Caco-2 (cell line): ENCODE measurements around the gene NHP2. TPM values are rescaled to one million over a fixed set of nuclear protein-coding genes. Genes with fewer than 3 reads are reported as not detected.

Experiments used
- BruUV-seq: library from RNA; stranded (reverse); fragments of 400-500 nt; replicated peaks from 2 replicates; lab custom pipeline; 2021; lab: Mats Ljungman, UMichigan
- CTCF ChIA-PET: fragments of 300-600 bp; sonication (Branson Sonifier 250); formaldehyde crosslinking; loops from one replicate; lab custom pipeline; 2022; ENCODE audit warnings: antibody characterized with exemption; lab: Charles Lee
- POLR2A ChIA-PET: fragments of 300-600 bp; sonication (Branson Sonifier 250); formaldehyde crosslinking; loops from one replicate; lab custom pipeline; 2022; ENCODE audit warnings: antibody characterized with exemption; lab: Charles Lee
- DNase-seq, 2 experiments: peaks; one replicate each; pipeline versions ENCODE4 v3.0.0 to v3.0.0-alpha.2; 2020 to 2022
- H3K27me3 ChIP-seq: replicated peaks from 2 replicates; pipeline ENCODE4 v1.6.0; 2011; ENCODE audit warnings: low read length; ENCODE audit not compliant: control insufficient read depth, insufficient read depth
- H3K36me3 ChIP-seq: 2 replicates; pipeline ENCODE4 v1.5.1; 2011; ENCODE audit warnings: low read length; ENCODE audit not compliant: control insufficient read depth, insufficient read depth
- H3K4me1 ChIP-seq: fragments of 250-450 bp; sonication (Bioruptor Pico); 2 replicates; pipeline ENCODE4 v1.5.1; 2020; ENCODE audit warnings: mild to moderate bottlenecking
- H3K4me3 ChIP-seq: 2 replicates; pipeline ENCODE4 v1.5.1; 2011; ENCODE audit warnings: low read depth, mild to moderate bottlenecking, control low read depth, low read length
- H3K9me3 ChIP-seq: fragments of 250-450 bp; sonication (Bioruptor Pico); 2 replicates; pipeline ENCODE4 v1.5.1; 2020; ENCODE audit warnings: mild to moderate bottlenecking, moderate library complexity
- H3K27ac Mint-ChIP-seq: one replicate; pipeline ENCODE4 v1.8.0; 2022; ENCODE audit warnings: mixed read lengths; ENCODE audit not compliant: unreplicated experiment
- H3K27me3 Mint-ChIP-seq: one replicate; pipeline ENCODE4 v1.8.0; 2022; ENCODE audit warnings: mixed read lengths; ENCODE audit not compliant: insufficient read depth, unreplicated experiment
- H3K36me3 Mint-ChIP-seq: one replicate; pipeline ENCODE4 v1.8.0; 2022; ENCODE audit warnings: mild to moderate bottlenecking, mixed read lengths; ENCODE audit not compliant: insufficient read depth, unreplicated experiment
- H3K4me1 Mint-ChIP-seq: one replicate; pipeline ENCODE4 v1.8.0; 2022; ENCODE audit warnings: low read depth, mixed read lengths; ENCODE audit not compliant: unreplicated experiment
- H3K4me3 Mint-ChIP-seq: one replicate; pipeline ENCODE4 v1.8.0; 2022; ENCODE audit warnings: mild to moderate bottlenecking, moderate library complexity, mixed read lengths; ENCODE audit not compliant: unreplicated experiment
- H3K9me3 Mint-ChIP-seq: one replicate; pipeline ENCODE4 v1.8.0; 2022; ENCODE audit warnings: mixed read lengths; ENCODE audit not compliant: unreplicated experiment
- intact Hi-C: fragments of 100-400 bp; cut with micrococcal nuclease; formaldehyde crosslinking; loops from one replicate; pipeline ENCODE4 v1.10.0; 2022; ENCODE audit not compliant: unreplicated experiment
- total RNA-seq: library from RNA; stranded (reverse); gene quantifications from 2 replicates; pipeline ENCODE4 v1.2.3, GENCODE V29; 2022
- TF ChIP-seq, protein P1 (sequence below), 2 experiments: fragments of 200-600 bp in 1 of 2; IDR thresholded peaks; 1 replicate in 1 of 2; 2 replicates in 1 of 2; pipeline versions ENCODE4 v1.5.1 to v1.8.0; 2011 to 2022; ENCODE audit warnings: antibody characterized with exemption in 1 of 2, control low read depth in 1 of 2, inconsistent platforms in 1 of 2, low read depth in 1 of 2, low read length in 1 of 2, mild to moderate bottlenecking in 1 of 2, moderate library complexity in 1 of 2; ENCODE audit not compliant: insufficient read depth in 1 of 2, severe bottlenecking in 1 of 2, unreplicated experiment in 1 of 2

The NHP2 gene
- total RNA-seq, 1 experiment from 2014 or later = 127 TPM

GRCh38 chr5:178123094-178123965 is 30.4 kb downstream of the NHP2 start:
- no TSS peak for BruUV-seq
- Mint-ChIP-seq H3K9me3 (no peaks in the 10 kb centered on the region), H3K27ac (peak overlapping the region; percentile 40), H3K4me1 (no peaks in the 10 kb centered on the region), H3K4me3 (no peak overlapping the region), H3K36me3 (peaks cover 11% of the 10 kb centered on the region), H3K27me3 (no peaks in the 10 kb centered on the region)
- peaks cover 12% of the 10 kb centered on the region; the same call in 1 of the 2 replicates for H3K4me1 ChIP-seq
- DNase-seq = peak in 1 of 2 experiments; percentile 54
- POLR2A ChIA-PET = interaction anchor here (0.5 to 1.0 kb wide), 2 partner anchors 8 to 30 kb away, joined by 3 to 9 read pairs; partner anchors contain the start of gene NHP2
- H3K4me3 ChIP-seq = no peak overlapping the region
- TF ChIP-seq, protein P1, sequence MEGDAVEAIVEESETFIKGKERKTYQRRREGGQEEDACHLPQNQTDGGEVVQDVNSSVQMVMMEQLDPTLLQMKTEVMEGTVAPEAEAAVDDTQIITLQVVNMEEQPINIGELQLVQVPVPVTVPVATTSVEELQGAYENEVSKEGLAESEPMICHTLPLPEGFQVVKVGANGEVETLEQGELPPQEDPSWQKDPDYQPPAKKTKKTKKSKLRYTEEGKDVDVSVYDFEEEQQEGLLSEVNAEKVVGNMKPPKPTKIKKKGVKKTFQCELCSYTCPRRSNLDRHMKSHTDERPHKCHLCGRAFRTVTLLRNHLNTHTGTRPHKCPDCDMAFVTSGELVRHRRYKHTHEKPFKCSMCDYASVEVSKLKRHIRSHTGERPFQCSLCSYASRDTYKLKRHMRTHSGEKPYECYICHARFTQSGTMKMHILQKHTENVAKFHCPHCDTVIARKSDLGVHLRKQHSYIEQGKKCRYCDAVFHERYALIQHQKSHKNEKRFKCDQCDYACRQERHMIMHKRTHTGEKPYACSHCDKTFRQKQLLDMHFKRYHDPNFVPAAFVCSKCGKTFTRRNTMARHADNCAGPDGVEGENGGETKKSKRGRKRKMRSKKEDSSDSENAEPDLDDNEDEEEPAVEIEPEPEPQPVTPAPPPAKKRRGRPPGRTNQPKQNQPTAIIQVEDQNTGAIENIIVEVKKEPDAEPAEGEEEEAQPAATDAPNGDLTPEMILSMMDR (IDR thresholded peaks at IDR 0.05; ENCODE audit: insufficient read depth in 1 of 2, low read depth in 1 of 2, low read length in 1 of 2, severe bottlenecking in 1 of 2, unreplicated experiment in 1 of 2) = no peak
- CTCF ChIA-PET = interaction anchor here (1.3 kb wide), 1 partner anchor 23 kb away, joined by 4 read pairs; no protein-coding TSS in a partner anchor
- intact Hi-C loops = no loop called here
- no peaks in the 10 kb centered on the region for H3K27me3 ChIP-seq
- H3K36me3 ChIP-seq = no peaks in the 10 kb centered on the region
- no peaks in the 10 kb centered on the region for H3K9me3 ChIP-seq

- no peak for DNase-seq
- H3K27me3 Mint-ChIP-seq = no peaks in the 10 kb centered on the region
- Histone ChIP-seq H3K4me3 (no peak overlapping the region), H3K9me3 (no peaks in the 10 kb centered on the region), H3K36me3 (no peaks in the 10 kb centered on the region), H3K27me3 (no peaks in the 10 kb centered on the region), H3K4me1 (peaks cover 12% of the 10 kb centered on the region; the same call in 1 of the 2 replicates)
- BruUV-seq = no TSS peak
- TF ChIP-seq, protein P1 (IDR thresholded peaks at IDR 0.05; ENCODE audit: insufficient read depth in 1 of 2, low read depth in 1 of 2, low read length in 1 of 2, severe bottlenecking in 1 of 2, unreplicated experiment in 1 of 2) = no peak
- CTCF ChIA-PET = interaction anchor here (2.0 kb wide), 1 partner anchor 47 kb away, joined by 8 read pairs; no protein-coding TSS in a partner anchor
- H3K36me3 Mint-ChIP-seq = peaks cover 11% of the 10 kb centered on the region
- no peak overlapping the region for H3K27ac Mint-ChIP-seq
- no peak overlapping the region for H3K4me3 Mint-ChIP-seq
- no peaks in the 10 kb centered on the region for H3K9me3 Mint-ChIP-seq
- intact Hi-C loops = no loop called here
- no peaks in the 10 kb centered on the region for H3K4me1 Mint-ChIP-seq
- POLR2A ChIA-PET = no interaction called here
Measured at GRCh38 chr5:178122346-178122745, 31.3 kb downstream of the NHP2 start.

- no peaks in the 10 kb centered on the region for H3K9me3 Mint-ChIP-seq
- H3K9me3 ChIP-seq = no peaks in the 10 kb centered on the region
- H3K4me3 ChIP-seq = no peak overlapping the region
- ChIA-PET CTCF (interaction anchor here (0.8 to 2.0 kb wide), 7 partner anchors 11 to 46 kb away, joined by 3 to 8 read pairs (median 5); partner anchors contain the start of gene NHP2), POLR2A (no interaction called here)
- H3K27me3 ChIP-seq = no peaks in the 10 kb centered on the region
- intact Hi-C loops = loop anchor here (1.0 kb wide), 1 partner anchor 25 kb away; no protein-coding TSS in a partner anchor
- no peak for DNase-seq
- H3K36me3 Mint-ChIP-seq = peaks cover 11% of the 10 kb centered on the region
- H3K4me1 Mint-ChIP-seq = no peaks in the 10 kb centered on the region
- H3K36me3 ChIP-seq = no peaks in the 10 kb centered on the region
- H3K27me3 Mint-ChIP-seq = no peaks in the 10 kb centered on the region
- BruUV-seq = no TSS peak
- TF ChIP-seq, protein P1 (IDR thresholded peaks at IDR 0.05; ENCODE audit: insufficient read depth in 1 of 2, low read depth in 1 of 2, low read length in 1 of 2, severe bottlenecking in 1 of 2, unreplicated experiment in 1 of 2) = no peak
- peaks cover 12% of the 10 kb centered on the region; the same call in 1 of the 2 replicates for H3K4me1 ChIP-seq
- H3K4me3 Mint-ChIP-seq = no peak overlapping the region
- no peak overlapping the region for H3K27ac Mint-ChIP-seq
Measured at GRCh38 chr5:178121391-178122276, 32.1 kb downstream of the NHP2 start.
